SK-N-SH treated with all-trans-retinoic acid at 6 μM for 48 hours (cell line): ENCODE data around the gene LRIG2.

Experiments
- ARNTL ChIP-seq: fragments of 450-650 bp; formaldehyde crosslinking; IDR thresholded peaks from 2 replicates; pipeline ENCODE4 v1.5.0; 2020; ENCODE audit warnings: low read depth, mild to moderate bottlenecking, moderate library complexity, borderline replicate concordance
- GLIS3 ChIP-seq: fragments of 250-450 bp; sonication (Bioruptor Pico); IDR thresholded peaks from 2 replicates; pipeline ENCODE4 v1.5.0; 2020; ENCODE audit warnings: mild to moderate bottlenecking, moderate library complexity
- TOX ChIP-seq: fragments of 250-450 bp; sonication (Bioruptor Pico); IDR thresholded peaks from 2 replicates; pipeline ENCODE4 v1.8.0; 2021; ENCODE audit warnings: mild to moderate bottlenecking, moderate library complexity, borderline replicate concordance
- ZFP30 ChIP-seq: fragments of 450-650 bp; formaldehyde crosslinking; IDR thresholded peaks from 2 replicates; pipeline ENCODE4 v1.5.0; 2022; ENCODE audit warnings: mild to moderate bottlenecking, moderate library complexity
- ZNF70 ChIP-seq: fragments of 450-650 bp; formaldehyde crosslinking; IDR thresholded peaks from 2 replicates; pipeline ENCODE4 v1.5.0; 2020; ENCODE audit warnings: mild to moderate bottlenecking, moderate library complexity
- TF ChIP-seq, protein P1 (sequence below): fragments of 250-450 bp; sonication (Bioruptor Pico); IDR thresholded peaks from 2 replicates; pipeline ENCODE4 v1.8.0; 2020; ENCODE audit warnings: mild to moderate bottlenecking, moderate library complexity, borderline replicate concordance

DNA sequence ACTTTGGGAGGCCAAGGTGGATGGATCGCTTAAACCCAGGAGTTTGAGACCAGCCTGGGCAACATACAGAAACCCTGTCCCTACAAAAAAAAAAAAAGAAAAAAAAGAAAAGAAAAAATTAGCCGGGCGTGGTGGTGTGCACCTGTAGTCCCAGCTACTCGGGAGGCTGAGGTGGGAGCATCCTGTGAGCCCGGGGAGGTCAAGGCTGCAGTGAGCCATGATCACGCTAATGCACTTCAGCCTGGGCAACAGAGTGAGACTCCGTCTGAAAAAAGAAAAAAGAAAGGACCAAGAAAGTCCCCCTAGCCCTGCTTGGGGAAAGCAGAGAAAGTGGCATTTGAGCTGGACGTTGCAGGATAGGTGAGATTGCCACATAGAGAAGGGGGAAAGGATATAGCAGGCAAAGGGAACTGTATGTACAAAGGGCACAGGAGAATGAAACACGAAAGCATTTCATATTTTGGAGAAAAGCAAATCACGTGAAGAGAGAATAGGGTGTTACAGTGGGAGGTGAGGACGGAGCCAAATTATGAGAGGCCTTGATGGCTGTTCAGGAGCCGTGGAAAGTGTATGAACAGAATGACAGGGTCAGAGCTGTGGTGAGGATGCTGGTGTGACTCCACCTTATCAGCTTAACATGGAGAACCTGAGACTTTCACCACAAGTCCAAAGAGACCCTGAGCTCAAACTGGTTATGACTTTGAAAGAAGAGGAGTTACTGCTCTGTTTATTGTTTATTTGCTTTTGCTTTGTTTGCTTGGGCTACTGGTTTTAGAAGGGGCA is 19.5 kb upstream of the LRIG2 start:
- TF ChIP-seq ARNTL (no peak), ZFP30 (CRISPR knock-in tag) (no peak), TOX (CRISPR knock-in tag) (no peak), ZNF70 (CRISPR knock-in tag) (no peak), GLIS3 (CRISPR knock-in tag) (no peak)
- TF ChIP-seq, protein P1, sequence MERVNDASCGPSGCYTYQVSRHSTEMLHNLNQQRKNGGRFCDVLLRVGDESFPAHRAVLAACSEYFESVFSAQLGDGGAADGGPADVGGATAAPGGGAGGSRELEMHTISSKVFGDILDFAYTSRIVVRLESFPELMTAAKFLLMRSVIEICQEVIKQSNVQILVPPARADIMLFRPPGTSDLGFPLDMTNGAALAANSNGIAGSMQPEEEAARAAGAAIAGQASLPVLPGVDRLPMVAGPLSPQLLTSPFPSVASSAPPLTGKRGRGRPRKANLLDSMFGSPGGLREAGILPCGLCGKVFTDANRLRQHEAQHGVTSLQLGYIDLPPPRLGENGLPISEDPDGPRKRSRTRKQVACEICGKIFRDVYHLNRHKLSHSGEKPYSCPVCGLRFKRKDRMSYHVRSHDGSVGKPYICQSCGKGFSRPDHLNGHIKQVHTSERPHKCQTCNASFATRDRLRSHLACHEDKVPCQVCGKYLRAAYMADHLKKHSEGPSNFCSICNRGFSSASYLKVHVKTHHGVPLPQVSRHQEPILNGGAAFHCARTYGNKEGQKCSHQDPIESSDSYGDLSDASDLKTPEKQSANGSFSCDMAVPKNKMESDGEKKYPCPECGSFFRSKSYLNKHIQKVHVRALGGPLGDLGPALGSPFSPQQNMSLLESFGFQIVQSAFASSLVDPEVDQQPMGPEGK (CRISPR knock-in tag): no peak
